ENCODE results near the gene LCLAT1.

DNA sequence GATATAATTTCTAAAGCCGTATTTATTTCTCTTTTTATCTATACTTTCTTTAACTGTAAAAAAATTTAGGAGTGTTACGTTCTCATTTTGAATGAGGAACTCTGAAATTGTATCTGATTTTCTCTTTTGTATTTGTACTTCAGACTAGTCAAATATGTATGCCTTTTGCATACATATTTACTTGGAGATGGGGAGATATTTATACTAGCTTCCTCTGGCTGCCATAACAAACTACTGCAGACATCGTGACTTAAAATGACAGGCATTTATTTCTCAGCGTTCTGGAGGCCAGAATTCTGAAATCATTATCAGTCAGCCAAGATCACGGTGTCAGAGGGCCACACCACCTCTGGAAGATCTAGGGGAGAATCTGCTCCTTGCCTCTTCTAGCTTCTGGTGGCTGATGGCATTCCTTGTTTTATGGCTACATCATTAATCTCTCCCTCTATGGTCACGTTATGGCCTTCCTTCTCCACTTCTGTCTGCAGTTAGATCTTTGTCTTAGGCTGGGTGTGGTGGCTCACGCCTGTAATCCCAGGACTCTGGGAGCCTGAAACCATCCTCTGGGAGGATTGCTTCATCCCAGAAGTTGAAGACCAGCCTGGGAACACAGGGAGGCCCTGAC lies 8.2 kb downstream of the LCLAT1 start:
- TF ChIP-seq, protein P1, sequence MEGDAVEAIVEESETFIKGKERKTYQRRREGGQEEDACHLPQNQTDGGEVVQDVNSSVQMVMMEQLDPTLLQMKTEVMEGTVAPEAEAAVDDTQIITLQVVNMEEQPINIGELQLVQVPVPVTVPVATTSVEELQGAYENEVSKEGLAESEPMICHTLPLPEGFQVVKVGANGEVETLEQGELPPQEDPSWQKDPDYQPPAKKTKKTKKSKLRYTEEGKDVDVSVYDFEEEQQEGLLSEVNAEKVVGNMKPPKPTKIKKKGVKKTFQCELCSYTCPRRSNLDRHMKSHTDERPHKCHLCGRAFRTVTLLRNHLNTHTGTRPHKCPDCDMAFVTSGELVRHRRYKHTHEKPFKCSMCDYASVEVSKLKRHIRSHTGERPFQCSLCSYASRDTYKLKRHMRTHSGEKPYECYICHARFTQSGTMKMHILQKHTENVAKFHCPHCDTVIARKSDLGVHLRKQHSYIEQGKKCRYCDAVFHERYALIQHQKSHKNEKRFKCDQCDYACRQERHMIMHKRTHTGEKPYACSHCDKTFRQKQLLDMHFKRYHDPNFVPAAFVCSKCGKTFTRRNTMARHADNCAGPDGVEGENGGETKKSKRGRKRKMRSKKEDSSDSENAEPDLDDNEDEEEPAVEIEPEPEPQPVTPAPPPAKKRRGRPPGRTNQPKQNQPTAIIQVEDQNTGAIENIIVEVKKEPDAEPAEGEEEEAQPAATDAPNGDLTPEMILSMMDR (IDR thresholded peaks at IDR 0.05; ENCODE audit: insufficient read depth, low read length) = no peak
- TF ChIP-seq POLR2AphosphoS5 (IDR thresholded peaks at IDR 0.05; ENCODE audit: low read depth) (no peak), GABPA (IDR thresholded peaks at IDR 0.05; ENCODE audit: low read depth) (no peak), SPI1 (IDR thresholded peaks at IDR 0.05; ENCODE audit: borderline replicate concordance, low read depth) (no peak)
- TF ChIP-seq, protein P2, sequence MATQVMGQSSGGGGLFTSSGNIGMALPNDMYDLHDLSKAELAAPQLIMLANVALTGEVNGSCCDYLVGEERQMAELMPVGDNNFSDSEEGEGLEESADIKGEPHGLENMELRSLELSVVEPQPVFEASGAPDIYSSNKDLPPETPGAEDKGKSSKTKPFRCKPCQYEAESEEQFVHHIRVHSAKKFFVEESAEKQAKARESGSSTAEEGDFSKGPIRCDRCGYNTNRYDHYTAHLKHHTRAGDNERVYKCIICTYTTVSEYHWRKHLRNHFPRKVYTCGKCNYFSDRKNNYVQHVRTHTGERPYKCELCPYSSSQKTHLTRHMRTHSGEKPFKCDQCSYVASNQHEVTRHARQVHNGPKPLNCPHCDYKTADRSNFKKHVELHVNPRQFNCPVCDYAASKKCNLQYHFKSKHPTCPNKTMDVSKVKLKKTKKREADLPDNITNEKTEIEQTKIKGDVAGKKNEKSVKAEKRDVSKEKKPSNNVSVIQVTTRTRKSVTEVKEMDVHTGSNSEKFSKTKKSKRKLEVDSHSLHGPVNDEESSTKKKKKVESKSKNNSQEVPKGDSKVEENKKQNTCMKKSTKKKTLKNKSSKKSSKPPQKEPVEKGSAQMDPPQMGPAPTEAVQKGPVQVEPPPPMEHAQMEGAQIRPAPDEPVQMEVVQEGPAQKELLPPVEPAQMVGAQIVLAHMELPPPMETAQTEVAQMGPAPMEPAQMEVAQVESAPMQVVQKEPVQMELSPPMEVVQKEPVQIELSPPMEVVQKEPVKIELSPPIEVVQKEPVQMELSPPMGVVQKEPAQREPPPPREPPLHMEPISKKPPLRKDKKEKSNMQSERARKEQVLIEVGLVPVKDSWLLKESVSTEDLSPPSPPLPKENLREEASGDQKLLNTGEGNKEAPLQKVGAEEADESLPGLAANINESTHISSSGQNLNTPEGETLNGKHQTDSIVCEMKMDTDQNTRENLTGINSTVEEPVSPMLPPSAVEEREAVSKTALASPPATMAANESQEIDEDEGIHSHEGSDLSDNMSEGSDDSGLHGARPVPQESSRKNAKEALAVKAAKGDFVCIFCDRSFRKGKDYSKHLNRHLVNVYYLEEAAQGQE (IDR thresholded peaks at IDR 0.05; ENCODE audit: insufficient replicate concordance, low read depth) = no peak

Data from HL-60 (cell line).